ENCODE measurements around the gene TYMS.

TYMS gene

GRCh38 chr18:657311-658000, at the start of gene TYMS:
Gene TYMS (plus strand): TSS chr18:657653. CDS start chr18:657743, 90 bp downstream.
- no peak for FAIRE-seq

- no peak for FAIRE-seq
Measured at GRCh38 chr18:607930-608329, 49.5 kb upstream of the TYMS start.

- no peak for FAIRE-seq
Measured at GRCh38 chr18:610214-610928, 47.1 kb upstream of the TYMS start.

GRCh38 chr18:612156-612555, 45.3 kb upstream of the TYMS start:
- FAIRE-seq = no peak

- FAIRE-seq = no peak
Measured at GRCh38 chr18:614193-614592, 43.3 kb upstream of the TYMS start.

GRCh38 chr18:615092-615521, 42.3 kb upstream of the TYMS start:
- FAIRE-seq = no peak

- FAIRE-seq = no peak
Measured at GRCh38 chr18:615773-616172, 41.7 kb upstream of the TYMS start.

GRCh38 chr18:616380-616995, 41.0 kb upstream of the TYMS start:
- no peak for FAIRE-seq

- FAIRE-seq = no peak
Measured at GRCh38 chr18:617970-618504, 39.4 kb upstream of the TYMS start.

- no peak for FAIRE-seq
Measured at GRCh38 chr18:618618-619017, 38.8 kb upstream of the TYMS start.

GRCh38 chr18:621291-622043, 36.0 kb upstream of the TYMS start:
- no peak for FAIRE-seq

- FAIRE-seq = no peak
Measured at GRCh38 chr18:622289-622688, 35.2 kb upstream of the TYMS start.

- no peak for FAIRE-seq
Measured at GRCh38 chr18:623761-624620, 33.5 kb upstream of the TYMS start.

GRCh38 chr18:627231-627630, 30.2 kb upstream of the TYMS start:
- FAIRE-seq = no peak

- FAIRE-seq = no peak
Measured at GRCh38 chr18:629269-630150, 27.9 kb upstream of the TYMS start.

GRCh38 chr18:631560-631959, 25.9 kb upstream of the TYMS start:
- no peak for FAIRE-seq

GRCh38 chr18:634551-635045, 22.9 kb upstream of the TYMS start:
- FAIRE-seq = no peak

GRCh38 chr18:635171-635570, 22.3 kb upstream of the TYMS start:
- FAIRE-seq = no peak

GRCh38 chr18:641224-641623, 16.2 kb upstream of the TYMS start:
- no peak for FAIRE-seq

- FAIRE-seq = no peak
Measured at GRCh38 chr18:644395-645004, 13.0 kb upstream of the TYMS start.
